ENCODE data around the gene AAR2.

The AAR2 gene

DNA sequence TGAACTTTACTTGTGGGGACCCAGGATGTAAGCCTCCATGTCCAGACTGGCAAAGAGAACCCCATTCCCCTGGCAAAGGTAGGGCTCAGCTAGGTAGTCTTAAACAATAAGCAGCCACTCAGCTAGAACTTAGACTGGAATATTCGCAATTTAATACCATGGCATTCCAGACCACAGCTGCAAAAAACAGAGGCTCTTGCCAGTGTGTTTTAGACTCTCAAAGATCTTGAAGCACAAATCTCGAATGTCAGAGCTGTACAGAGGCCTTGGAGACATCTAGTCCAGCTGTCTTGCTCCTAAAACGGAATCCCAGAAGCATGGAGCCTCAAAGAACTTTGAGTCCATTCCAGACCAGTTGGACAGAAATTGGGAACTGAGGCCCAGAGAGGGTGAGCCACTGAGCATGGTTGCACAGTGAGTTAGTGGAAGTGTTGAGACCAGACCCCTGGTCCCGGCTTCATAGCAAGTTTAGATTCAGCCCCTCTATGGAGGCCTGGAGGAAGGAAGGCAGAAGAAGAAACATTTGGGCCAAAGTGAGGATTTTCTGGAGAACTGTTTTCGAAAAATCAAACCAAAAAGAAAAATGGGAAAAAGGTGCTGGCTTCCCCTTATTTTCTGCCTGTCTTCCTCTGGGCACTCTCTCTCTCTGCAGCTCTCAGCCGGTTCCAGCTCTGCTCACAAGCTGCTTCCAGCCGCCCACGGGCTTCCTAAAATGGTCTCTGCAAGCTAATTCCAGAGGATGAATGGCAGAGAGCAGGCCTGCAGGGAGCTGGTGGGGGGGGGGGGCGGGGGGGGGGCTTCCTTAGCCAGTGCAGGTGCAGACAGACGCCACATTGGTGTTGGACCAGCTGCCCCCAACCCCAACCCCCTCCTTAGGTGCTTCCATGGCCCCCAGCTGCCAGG, 32.4 kb downstream of the AAR2 start:
- Histone ChIP-seq H3K27me3 (ENCODE audit: insufficient read depth, poor library complexity, severe bottlenecking) (no peaks in the 10 kb centered on the region), H3K27ac (replicated peaks) (no peak overlapping the region), H3K4me3 (replicated peaks; ENCODE audit: insufficient read depth, low read length) (no peak overlapping the region)
- no peak for TF ChIP-seq CTCF (IDR thresholded peaks at IDR 0.05; ENCODE audit: insufficient read depth, low read length)
- no peak for TF ChIP-seq GABPA (IDR thresholded peaks at IDR 0.05; ENCODE audit: low read depth)
- no peak for TF ChIP-seq POLR2AphosphoS5 (IDR thresholded peaks at IDR 0.05; ENCODE audit: low read depth)
- TF ChIP-seq REST (IDR thresholded peaks at IDR 0.05; ENCODE audit: insufficient replicate concordance, low read depth), result no peak
- no peak for TF ChIP-seq SPI1 (IDR thresholded peaks at IDR 0.05; ENCODE audit: borderline replicate concordance, low read depth)
- no peak for DNase-seq (ENCODE audit: low read depth in 1 of 2, low spot score in 1 of 2)

GRCh38 chr20:36269507-36269906, 33.2 kb downstream of the AAR2 start:
- no peak for DNase-seq (ENCODE audit: low read depth in 1 of 2, low spot score in 1 of 2)
- no peaks in the 10 kb centered on the region for H3K27me3 ChIP-seq (ENCODE audit: insufficient read depth, poor library complexity, severe bottlenecking)
- no peak overlapping the region for H3K4me3 ChIP-seq (replicated peaks; ENCODE audit: insufficient read depth, low read length)
- TF ChIP-seq POLR2AphosphoS5 (IDR thresholded peaks at IDR 0.05; ENCODE audit: low read depth) (no peak), REST (IDR thresholded peaks at IDR 0.05; ENCODE audit: insufficient replicate concordance, low read depth) (no peak), CTCF (IDR thresholded peaks at IDR 0.05; ENCODE audit: insufficient read depth, low read length) (no peak), GABPA (IDR thresholded peaks at IDR 0.05; ENCODE audit: low read depth) (no peak), SPI1 (IDR thresholded peaks at IDR 0.05; ENCODE audit: borderline replicate concordance, low read depth) (no peak)
- H3K27ac ChIP-seq (replicated peaks), result no peak overlapping the region

GRCh38 chr20:36270744-36271638, 34.7 kb downstream of the AAR2 start:
- Histone ChIP-seq H3K4me3 (replicated peaks; ENCODE audit: insufficient read depth, low read length) (no peak overlapping the region), H3K27ac (replicated peaks) (no peak overlapping the region), H3K27me3 (ENCODE audit: insufficient read depth, poor library complexity, severe bottlenecking) (no peaks in the 10 kb centered on the region)
- no peak for DNase-seq (ENCODE audit: low read depth in 1 of 2, low spot score in 1 of 2)
- no peak for TF ChIP-seq SPI1 (IDR thresholded peaks at IDR 0.05; ENCODE audit: borderline replicate concordance, low read depth)
